ENCODE measurements around the gene PELI2. TPM values are rescaled to one million over a fixed set of nuclear protein-coding genes. Genes with fewer than 3 reads are reported as not detected.

PELI2 gene
- total and polyA plus RNA-seq, 3 donors from 2014 or later: 14.5 to 32.5 (median 27.6) TPM

- Histone ChIP-seq H3K9me3 (no peaks in the 10 kb centered on the region), H3K36me3 (ENCODE audit: low read depth, missing control alignments) (no peaks in the 10 kb centered on the region), H3K27ac (no peak overlapping the region), H3K4me1 (no peaks in the 10 kb centered on the region), H3K4me3 (no peak overlapping the region), H3K27me3 (no peaks in the 10 kb centered on the region)
- intact Hi-C loops (cut with DNase I; ENCODE audit: low total_unique reads): no loop called here
- 78% methylated on average over 2 of the region's 2 CpGs for WGBS, 2 donors
- TF ChIP-seq POLR2A (IDR thresholded peaks at IDR 0.05): no peak
- no peak for TF ChIP-seq CTCF (IDR thresholded peaks at IDR 0.05)
- DNase-seq: no peak
Observed at GRCh38 chr14:56210571-56210970, 92.4 kb downstream of the PELI2 start.

GRCh38 chr14:56211084-56211483 lies 92.9 kb downstream of the PELI2 start:
- WGBS, 2 donors: 93 to 96% methylated on average over 3 of the region's 3 CpGs
- intact Hi-C loops (cut with DNase I; ENCODE audit: low total_unique reads): no loop called here

GRCh38 chr14:56211844-56212243 lies 93.6 kb downstream of the PELI2 start:
- peaks cover 12% of the 10 kb centered on the region for H3K4me1 ChIP-seq
- no peak overlapping the region for H3K4me3 ChIP-seq
- TF ChIP-seq CTCF (IDR thresholded peaks at IDR 0.05) (no peak), POLR2A (IDR thresholded peaks at IDR 0.05) (no peak)
- no peaks in the 10 kb centered on the region for H3K36me3 ChIP-seq (ENCODE audit: low read depth, missing control alignments)
- 82 to 89% methylated on average over 2 of the region's 2 CpGs for WGBS, 2 donors
- no peaks in the 10 kb centered on the region for H3K27me3 ChIP-seq
- intact Hi-C loops (cut with DNase I; ENCODE audit: low total_unique reads): no loop called here
- no peak for DNase-seq
- H3K27ac ChIP-seq: no peak overlapping the region
- no peaks in the 10 kb centered on the region for H3K9me3 ChIP-seq

More at GRCh38 chr14:56211084-56211483, 92.9 kb downstream of the PELI2 start:
- Histone ChIP-seq H3K9me3 (no peaks in the 10 kb centered on the region), H3K4me1 (peaks cover 5% of the 10 kb centered on the region), H3K27me3 (no peaks in the 10 kb centered on the region), H3K36me3 (ENCODE audit: low read depth, missing control alignments) (no peaks in the 10 kb centered on the region), H3K27ac (no peak overlapping the region), H3K4me3 (no peak overlapping the region)
- no peak for DNase-seq
- TF ChIP-seq CTCF (IDR thresholded peaks at IDR 0.05): no peak
- no peak for TF ChIP-seq POLR2A (IDR thresholded peaks at IDR 0.05)

GRCh38 chr14:56212521-56212920 lies 94.3 kb downstream of the PELI2 start:
- no peak for DNase-seq
- no peaks in the 10 kb centered on the region for H3K9me3 ChIP-seq
- 72 to 84% methylated on average over 2 of the region's 2 CpGs for WGBS, 2 donors
- no peak overlapping the region for H3K4me3 ChIP-seq
- no peaks in the 10 kb centered on the region for H3K27me3 ChIP-seq
- no peaks in the 10 kb centered on the region for H3K36me3 ChIP-seq (ENCODE audit: low read depth, missing control alignments)
- peaks cover 18% of the 10 kb centered on the region for H3K4me1 ChIP-seq
- H3K27ac ChIP-seq: no peak overlapping the region
- TF ChIP-seq POLR2A (IDR thresholded peaks at IDR 0.05): no peak
- TF ChIP-seq CTCF (IDR thresholded peaks at IDR 0.05): no peak
- intact Hi-C loops (cut with DNase I; ENCODE audit: low total_unique reads): no loop called here

GRCh38 chr14:56213306-56213705 lies 95.1 kb downstream of the PELI2 start:
- Histone ChIP-seq H3K9me3 (no peaks in the 10 kb centered on the region), H3K4me1 (peaks cover 18% of the 10 kb centered on the region), H3K27ac (no peak overlapping the region), H3K27me3 (no peaks in the 10 kb centered on the region), H3K36me3 (ENCODE audit: low read depth, missing control alignments) (no peaks in the 10 kb centered on the region), H3K4me3 (no peak overlapping the region)
- no peak for TF ChIP-seq POLR2A (IDR thresholded peaks at IDR 0.05)
- TF ChIP-seq CTCF (IDR thresholded peaks at IDR 0.05): no peak
- no peak for DNase-seq
- 65 to 94% methylated on average over 1 of the region's 1 CpG for WGBS, 2 donors
- intact Hi-C loops (cut with DNase I; ENCODE audit: low total_unique reads): no loop called here

Data from testis (tissue), 3 donors.